Measurements from ENCODE around the gene CNTN5. TPM values are rescaled to one million over a fixed set of nuclear protein-coding genes. Genes with fewer than 3 reads are reported as not detected.

Gene CNTN5
- total and polyA plus RNA-seq, 2 donors (not counting 1 experiment from before 2014, with no cell fraction given): not detected

- no peaks in the 10 kb centered on the region for H3K9me3 Mint-ChIP-seq (ENCODE audit: insufficient read depth)
- ChIA-PET CTCF (interaction anchor here (0.7 kb wide), 1 partner anchor 14 kb away, joined by 3 read pairs; no protein-coding TSS in a partner anchor), POLR2A (no interaction called here)
- H3K27me3 Mint-ChIP-seq: no peaks in the 10 kb centered on the region
- H3K79me2 ChIP-seq (ENCODE audit: control insufficient read depth, insufficient read depth, low read length): no peaks in the 10 kb centered on the region
- WGBS (ENCODE audit: insufficient coverage): no CpG with 5 or more reads among the region's 7 CpGs
- no peak overlapping the region for H3K4me3 Mint-ChIP-seq
- intact Hi-C loops (cut with micrococcal nuclease): no loop called here
- H3K4me2 ChIP-seq (replicated peaks; ENCODE audit: low read depth, low read length, poor library complexity, severe bottlenecking): no peak overlapping the region
- H3K4me1 ChIP-seq (ENCODE audit: control insufficient read depth in 2 of 2, insufficient read depth in 2 of 2, low read length in 2 of 2): no peaks in the 10 kb centered on the region
- H3K27ac ChIP-seq (ENCODE audit: low read length in 2 of 2): no peak overlapping the region
- no peak overlapping the region for H2AFZ ChIP-seq (ENCODE audit: insufficient read depth, low read depth, low read length, poor library complexity, severe bottlenecking)
- no peaks in the 10 kb centered on the region for H3K4me1 Mint-ChIP-seq
- H3K4me3 ChIP-seq (ENCODE audit: control extremely low read depth in 1 of 5, extremely low read depth in 1 of 5, insufficient read depth in 1 of 5, low read depth in 2 of 5, low read length in 4 of 5): no peak overlapping the region
- H4K20me1 ChIP-seq (ENCODE audit: control insufficient read depth, insufficient read depth, low read length, poor library complexity, severe bottlenecking): no peaks in the 10 kb centered on the region
- H3K27me3 ChIP-seq (replicated peaks in 1 of 4; ENCODE audit: control extremely low read depth in 1 of 4, control insufficient read depth in 3 of 4, insufficient read depth in 4 of 4, low read length in 3 of 4): no peaks in the 10 kb centered on the region
- no peaks in the 10 kb centered on the region for H3K36me3 ChIP-seq (replicated peaks in 1 of 2; ENCODE audit: control extremely low read depth in 1 of 2, control insufficient read depth in 1 of 2, extremely low read depth in 1 of 2, insufficient read depth in 2 of 2, low read length in 1 of 2)
- no peak overlapping the region for H3K27ac Mint-ChIP-seq
- TF ChIP-seq CTCF (IDR thresholded peaks at IDR 0.05) (no peak), EZH2 (IDR thresholded peaks at IDR 0.05; ENCODE audit: borderline replicate concordance, insufficient read depth, low read depth, low read length, poor library complexity, severe bottlenecking) (no peak)
- H3K9ac ChIP-seq (ENCODE audit: low read length): no peak overlapping the region
- ATAC-seq (ENCODE audit: low read depth) (no peak), DNase-seq (no peak)
- no peaks in the 10 kb centered on the region for H3K9me3 ChIP-seq (ENCODE audit: control extremely low read depth in 1 of 3, control insufficient read depth in 2 of 3, insufficient read depth in 1 of 3, low read length in 2 of 3)
Observed at GRCh38 chr11:99841885-99842284, 821.1 kb downstream of the CNTN5 start.

- Histone ChIP-seq H3K4me1 (ENCODE audit: control insufficient read depth in 2 of 2, insufficient read depth in 2 of 2, low read length in 2 of 2) (no peaks in the 10 kb centered on the region), H3K4me2 (replicated peaks; ENCODE audit: low read depth, low read length, poor library complexity, severe bottlenecking) (no peak overlapping the region), H3K9me3 (ENCODE audit: control extremely low read depth in 1 of 3, control insufficient read depth in 2 of 3, insufficient read depth in 1 of 3, low read length in 2 of 3) (no peaks in the 10 kb centered on the region), H2AFZ (ENCODE audit: insufficient read depth, low read depth, low read length, poor library complexity, severe bottlenecking) (no peak overlapping the region), H3K27ac (ENCODE audit: low read length in 2 of 2) (no peak overlapping the region), H3K36me3 (replicated peaks in 1 of 2; ENCODE audit: control extremely low read depth in 1 of 2, control insufficient read depth in 1 of 2, extremely low read depth in 1 of 2, insufficient read depth in 2 of 2, low read length in 1 of 2) (no peaks in the 10 kb centered on the region), H3K27me3 (replicated peaks in 1 of 4; ENCODE audit: control extremely low read depth in 1 of 4, control insufficient read depth in 3 of 4, insufficient read depth in 4 of 4, low read length in 3 of 4) (no peaks in the 10 kb centered on the region), H3K79me2 (ENCODE audit: control insufficient read depth, insufficient read depth, low read length) (no peaks in the 10 kb centered on the region), H3K4me3 (ENCODE audit: control extremely low read depth in 1 of 5, extremely low read depth in 1 of 5, insufficient read depth in 1 of 5, low read depth in 2 of 5, low read length in 4 of 5) (no peak overlapping the region), H4K20me1 (ENCODE audit: control insufficient read depth, insufficient read depth, low read length, poor library complexity, severe bottlenecking) (no peaks in the 10 kb centered on the region), H3K9ac (ENCODE audit: low read length) (no peak overlapping the region)
- no peak overlapping the region for H3K27ac Mint-ChIP-seq
- CTCF ChIA-PET: no interaction called here
- ATAC-seq (ENCODE audit: low read depth) (no peak), DNase-seq (no peak)
- peaks cover 2% of the 10 kb centered on the region for H3K9me3 Mint-ChIP-seq (ENCODE audit: insufficient read depth)
- no peak for TF ChIP-seq CTCF (IDR thresholded peaks at IDR 0.05)
- TF ChIP-seq EZH2 (IDR thresholded peaks at IDR 0.05; ENCODE audit: borderline replicate concordance, insufficient read depth, low read depth, low read length, poor library complexity, severe bottlenecking): no peak
- intact Hi-C loops (cut with micrococcal nuclease): no loop called here
- no peaks in the 10 kb centered on the region for H3K27me3 Mint-ChIP-seq
- POLR2A ChIA-PET: no interaction called here
- WGBS (ENCODE audit: insufficient coverage): no CpG with 5 or more reads among the region's 2 CpGs
- H3K4me3 Mint-ChIP-seq: no peak overlapping the region
- H3K4me1 Mint-ChIP-seq: no peaks in the 10 kb centered on the region
Observed at GRCh38 chr11:99865951-99866350, 845.2 kb downstream of the CNTN5 start.

Measured in B cell (primary cell).